ENCODE measurements around the gene STRBP. TPM values are rescaled to one million over a fixed set of nuclear protein-coding genes. Genes with fewer than 3 reads are reported as not detected.

Gene STRBP
- total RNA-seq, 2 donors from 2014 or later = 20.1 to 24.5 TPM

DNA sequence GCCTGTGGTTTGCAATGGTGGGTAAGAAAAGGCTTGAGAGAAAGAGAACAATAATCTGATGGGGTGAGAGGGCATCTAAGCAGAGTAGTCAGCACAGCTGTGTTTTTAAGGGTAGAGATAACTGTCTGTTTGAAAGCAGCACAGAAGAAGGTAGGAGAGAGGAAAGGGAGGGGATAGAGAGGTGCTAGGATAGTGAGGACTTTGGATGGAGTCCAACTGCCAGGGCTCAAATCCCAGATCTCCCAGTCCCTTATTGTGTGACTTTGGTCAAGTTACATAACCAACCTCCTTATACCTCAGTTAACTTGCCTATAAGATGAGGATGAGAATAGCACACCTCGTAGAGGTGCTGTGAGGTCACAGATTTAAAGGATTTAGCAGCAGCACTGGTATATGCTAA, 179.3 kb downstream of the STRBP start:
- no peaks in the 10 kb centered on the region for H3K27me3 ChIP-seq (replicated peaks; ENCODE audit: insufficient read depth)
- no peak for TF ChIP-seq POLR2AphosphoS5 (IDR thresholded peaks at IDR 0.05)
- TF ChIP-seq, protein P1, sequence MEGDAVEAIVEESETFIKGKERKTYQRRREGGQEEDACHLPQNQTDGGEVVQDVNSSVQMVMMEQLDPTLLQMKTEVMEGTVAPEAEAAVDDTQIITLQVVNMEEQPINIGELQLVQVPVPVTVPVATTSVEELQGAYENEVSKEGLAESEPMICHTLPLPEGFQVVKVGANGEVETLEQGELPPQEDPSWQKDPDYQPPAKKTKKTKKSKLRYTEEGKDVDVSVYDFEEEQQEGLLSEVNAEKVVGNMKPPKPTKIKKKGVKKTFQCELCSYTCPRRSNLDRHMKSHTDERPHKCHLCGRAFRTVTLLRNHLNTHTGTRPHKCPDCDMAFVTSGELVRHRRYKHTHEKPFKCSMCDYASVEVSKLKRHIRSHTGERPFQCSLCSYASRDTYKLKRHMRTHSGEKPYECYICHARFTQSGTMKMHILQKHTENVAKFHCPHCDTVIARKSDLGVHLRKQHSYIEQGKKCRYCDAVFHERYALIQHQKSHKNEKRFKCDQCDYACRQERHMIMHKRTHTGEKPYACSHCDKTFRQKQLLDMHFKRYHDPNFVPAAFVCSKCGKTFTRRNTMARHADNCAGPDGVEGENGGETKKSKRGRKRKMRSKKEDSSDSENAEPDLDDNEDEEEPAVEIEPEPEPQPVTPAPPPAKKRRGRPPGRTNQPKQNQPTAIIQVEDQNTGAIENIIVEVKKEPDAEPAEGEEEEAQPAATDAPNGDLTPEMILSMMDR (IDR thresholded peaks at IDR 0.05) = no peak
- no peak for TF ChIP-seq POLR2A (IDR thresholded peaks at IDR 0.05)
- no peak overlapping the region for H3K27ac ChIP-seq
- intact Hi-C loops (cut with DNase I) = no loop called here
- DNase-seq (ENCODE audit: low spot score) = no peak
- 87% methylated on average over 1 of the region's 1 CpG for WGBS
- H3K4me3 ChIP-seq = no peak overlapping the region
- H3K4me1 ChIP-seq (replicated peaks) = peaks cover 5% of the 10 kb centered on the region
- H3K36me3 ChIP-seq = no peaks in the 10 kb centered on the region
- no peaks in the 10 kb centered on the region for H3K9me3 ChIP-seq

DNA sequence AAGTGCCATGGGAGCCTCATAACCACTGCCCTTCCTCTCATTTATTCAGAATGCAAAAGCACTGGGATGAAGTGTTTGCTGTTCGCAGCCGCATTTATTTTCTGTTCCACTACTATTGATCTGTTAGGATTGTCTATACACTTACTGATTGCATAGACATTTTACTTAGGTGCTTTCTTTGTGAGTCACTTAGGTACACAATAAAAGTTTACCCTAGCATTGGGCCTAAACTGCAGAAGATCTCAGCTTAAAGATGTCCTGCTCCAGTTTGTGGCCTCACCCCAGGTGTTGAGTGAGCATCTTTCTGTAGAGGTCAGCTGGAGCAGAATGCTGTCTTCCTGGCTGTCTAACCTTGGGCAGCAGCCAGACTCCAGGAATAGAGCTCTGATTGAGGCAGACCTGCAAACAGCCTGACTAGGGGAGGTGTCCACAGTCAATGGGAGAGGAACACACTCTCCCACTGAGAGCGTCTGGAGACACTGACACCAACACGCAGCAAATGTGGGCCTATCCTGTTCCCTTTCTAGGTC, 181.0 kb downstream of the STRBP start:
- 87% methylated on average over 4 of the region's 4 CpGs for WGBS
- Histone ChIP-seq H3K27me3 (replicated peaks; ENCODE audit: insufficient read depth) (no peaks in the 10 kb centered on the region), H3K9me3 (no peaks in the 10 kb centered on the region), H3K4me1 (replicated peaks) (peaks cover 5% of the 10 kb centered on the region), H3K36me3 (no peaks in the 10 kb centered on the region), H3K27ac (no peak overlapping the region), H3K4me3 (no peak overlapping the region)
- TF ChIP-seq, protein P1 (IDR thresholded peaks at IDR 0.05) = no peak
- TF ChIP-seq POLR2A (IDR thresholded peaks at IDR 0.05) = no peak
- TF ChIP-seq POLR2AphosphoS5 (IDR thresholded peaks at IDR 0.05) = no peak
- intact Hi-C loops (cut with DNase I) = no loop called here
- DNase-seq (ENCODE audit: low spot score) = no peak

DNA sequence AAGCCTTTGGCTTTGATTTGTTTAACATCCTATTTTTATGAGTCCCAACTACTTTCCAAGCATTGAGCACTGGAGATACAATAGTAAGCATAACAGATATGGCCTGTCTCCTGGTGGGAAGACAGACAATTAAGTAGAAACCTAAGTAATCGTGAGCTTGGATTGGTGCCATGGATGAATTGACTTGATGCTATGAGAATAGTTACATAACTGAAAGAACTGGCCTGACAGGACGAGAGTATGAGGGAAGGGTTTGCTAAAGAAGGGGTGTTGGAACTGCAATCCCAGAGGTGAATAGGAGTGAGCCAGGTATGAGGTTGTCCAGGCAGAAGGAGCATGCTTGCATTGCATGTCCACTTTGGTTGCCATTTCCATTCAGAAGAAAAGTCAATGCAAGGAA, 182.5 kb downstream of the STRBP start:
- no peaks in the 10 kb centered on the region for H3K36me3 ChIP-seq
- no peaks in the 10 kb centered on the region for H3K9me3 ChIP-seq
- intact Hi-C loops (cut with DNase I) = no loop called here
- no peak for TF ChIP-seq POLR2A (IDR thresholded peaks at IDR 0.05)
- TF ChIP-seq, protein P1 (IDR thresholded peaks at IDR 0.05) = no peak
- TF ChIP-seq POLR2AphosphoS5 (IDR thresholded peaks at IDR 0.05) = no peak
- H3K4me3 ChIP-seq = no peak overlapping the region
- peaks cover 5% of the 10 kb centered on the region for H3K4me1 ChIP-seq (replicated peaks)
- H3K27ac ChIP-seq = no peak overlapping the region
- DNase-seq (ENCODE audit: low spot score) = no peak
- WGBS = 24% methylated on average over 2 of the region's 2 CpGs
- H3K27me3 ChIP-seq (replicated peaks; ENCODE audit: insufficient read depth) = no peaks in the 10 kb centered on the region

DNA sequence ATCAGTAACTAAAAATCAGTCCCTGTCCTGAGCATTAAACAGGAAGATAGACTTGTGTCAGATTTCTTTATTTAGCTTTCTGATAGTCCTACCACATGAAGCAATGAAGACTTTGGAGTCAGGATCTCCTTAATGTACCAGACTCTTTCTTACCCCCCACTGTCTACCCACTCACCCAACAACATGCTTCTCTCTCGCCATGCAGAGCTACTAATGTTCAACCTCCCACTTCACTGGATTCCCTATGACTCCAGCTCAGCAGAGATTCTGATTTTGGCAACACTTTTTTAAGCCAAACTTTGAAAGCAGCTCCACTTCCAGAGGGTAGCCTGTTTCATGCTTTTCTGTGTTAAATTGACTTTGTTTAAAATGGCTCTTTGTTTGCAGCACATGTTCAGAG, 184.1 kb downstream of the STRBP start:
- TF ChIP-seq, protein P1 (IDR thresholded peaks at IDR 0.05) = no peak
- Histone ChIP-seq H3K4me3 (no peak overlapping the region), H3K36me3 (no peaks in the 10 kb centered on the region), H3K4me1 (replicated peaks) (peaks cover 5% of the 10 kb centered on the region), H3K9me3 (no peaks in the 10 kb centered on the region), H3K27ac (no peak overlapping the region), H3K27me3 (replicated peaks; ENCODE audit: insufficient read depth) (no peaks in the 10 kb centered on the region)
- intact Hi-C loops (cut with DNase I) = loop anchor here (5.0 kb wide), 1 partner anchor 263 kb away; no protein-coding TSS in a partner anchor
- no peak for DNase-seq (ENCODE audit: low spot score)
- 97% methylated on average over 1 of the region's 1 CpG for WGBS

DNA sequence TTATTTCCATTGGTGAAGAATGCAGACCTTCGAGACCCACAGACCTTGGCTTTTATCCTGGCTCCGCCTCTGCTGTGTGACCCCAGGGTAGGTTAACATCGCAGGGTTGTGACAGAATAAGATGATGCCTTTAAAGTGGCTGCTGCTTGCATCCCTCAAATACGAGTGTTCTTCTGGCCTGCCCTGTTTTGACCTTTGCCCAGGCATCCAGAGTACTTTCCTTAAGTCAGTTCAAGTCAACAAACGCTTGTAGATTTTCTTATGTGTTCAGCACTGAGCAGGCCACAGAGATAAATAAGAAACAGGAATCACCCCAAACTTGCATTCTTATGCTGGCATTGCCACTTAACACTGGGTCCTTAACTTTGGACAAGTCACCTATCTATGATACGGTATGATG, 184.7 kb downstream of the STRBP start:
- no peak for DNase-seq (ENCODE audit: low spot score)
- Histone ChIP-seq H3K36me3 (no peaks in the 10 kb centered on the region), H3K4me3 (no peak overlapping the region), H3K4me1 (replicated peaks) (no peaks in the 10 kb centered on the region), H3K27me3 (replicated peaks; ENCODE audit: insufficient read depth) (no peaks in the 10 kb centered on the region), H3K9me3 (no peaks in the 10 kb centered on the region), H3K27ac (no peak overlapping the region)
- WGBS = 71% methylated on average over 6 of the region's 6 CpGs
- intact Hi-C loops (cut with DNase I) = loop anchor here (5.0 kb wide), 1 partner anchor 264 kb away; no protein-coding TSS in a partner anchor
- TF ChIP-seq, protein P1 (IDR thresholded peaks at IDR 0.05) = no peak
- TF ChIP-seq POLR2AphosphoS5 (IDR thresholded peaks at IDR 0.05) (no peak), POLR2A (IDR thresholded peaks at IDR 0.05) (no peak)

Measured in prostate gland (tissue), 2 donors.